GM12801 (cell line): ENCODE results near the gene AIG1.

Source experiments
- CTCF ChIP-seq: IDR thresholded peaks from one replicate; pipeline ENCODE4 v1.5.1; 2011; ENCODE audit warnings: control low read depth; ENCODE audit not compliant: insufficient read length; ENCODE audit errors: extremely low read depth

AIG1 gene

GRCh38 chr6:143163621-143164020, 102.9 kb downstream of the AIG1 start:
- no peak for TF ChIP-seq CTCF

- TF ChIP-seq CTCF: no peak
Measured at GRCh38 chr6:143164565-143165105, 103.9 kb downstream of the AIG1 start.

- TF ChIP-seq CTCF: no peak
Measured at GRCh38 chr6:143165315-143165855, 104.7 kb downstream of the AIG1 start.

- TF ChIP-seq CTCF: no peak
Measured at GRCh38 chr6:143166247-143166695, 105.6 kb downstream of the AIG1 start.

GRCh38 chr6:143167224-143167623, 106.5 kb downstream of the AIG1 start:
- TF ChIP-seq CTCF: no peak

GRCh38 chr6:143169440-143169839, 108.8 kb downstream of the AIG1 start:
- TF ChIP-seq CTCF: no peak

- no peak for TF ChIP-seq CTCF
Measured at GRCh38 chr6:143174516-143174915, 113.8 kb downstream of the AIG1 start.

- TF ChIP-seq CTCF: no peak
Measured at GRCh38 chr6:143174951-143175350, 114.3 kb downstream of the AIG1 start.
